Measurements from ENCODE around the gene STX8.

The STX8 gene

DNA sequence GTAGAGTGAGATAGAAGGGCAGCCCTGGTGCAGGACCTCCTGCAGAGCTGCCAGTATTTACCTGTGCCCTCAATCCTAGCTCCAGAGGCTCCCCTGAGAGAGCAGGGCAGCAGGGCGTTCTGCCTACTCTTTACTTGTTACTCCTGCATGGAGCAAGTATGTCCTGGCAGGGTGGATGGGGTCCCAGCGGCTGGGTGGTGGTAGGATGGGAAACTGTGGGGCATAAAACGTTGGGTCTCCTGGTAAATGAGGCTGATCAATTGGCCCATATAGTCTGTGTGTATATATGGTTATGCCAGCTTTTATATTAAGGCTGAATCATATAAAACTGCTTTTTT lies 362.3 kb downstream of the STX8 start:
- no peak overlapping the region for H3K4me3 ChIP-seq (ENCODE audit: low read depth, low read length)
- TF ChIP-seq, protein P1, sequence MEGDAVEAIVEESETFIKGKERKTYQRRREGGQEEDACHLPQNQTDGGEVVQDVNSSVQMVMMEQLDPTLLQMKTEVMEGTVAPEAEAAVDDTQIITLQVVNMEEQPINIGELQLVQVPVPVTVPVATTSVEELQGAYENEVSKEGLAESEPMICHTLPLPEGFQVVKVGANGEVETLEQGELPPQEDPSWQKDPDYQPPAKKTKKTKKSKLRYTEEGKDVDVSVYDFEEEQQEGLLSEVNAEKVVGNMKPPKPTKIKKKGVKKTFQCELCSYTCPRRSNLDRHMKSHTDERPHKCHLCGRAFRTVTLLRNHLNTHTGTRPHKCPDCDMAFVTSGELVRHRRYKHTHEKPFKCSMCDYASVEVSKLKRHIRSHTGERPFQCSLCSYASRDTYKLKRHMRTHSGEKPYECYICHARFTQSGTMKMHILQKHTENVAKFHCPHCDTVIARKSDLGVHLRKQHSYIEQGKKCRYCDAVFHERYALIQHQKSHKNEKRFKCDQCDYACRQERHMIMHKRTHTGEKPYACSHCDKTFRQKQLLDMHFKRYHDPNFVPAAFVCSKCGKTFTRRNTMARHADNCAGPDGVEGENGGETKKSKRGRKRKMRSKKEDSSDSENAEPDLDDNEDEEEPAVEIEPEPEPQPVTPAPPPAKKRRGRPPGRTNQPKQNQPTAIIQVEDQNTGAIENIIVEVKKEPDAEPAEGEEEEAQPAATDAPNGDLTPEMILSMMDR (IDR thresholded peaks at IDR 0.05; ENCODE audit: low read depth, low read length), result no peak

DNA sequence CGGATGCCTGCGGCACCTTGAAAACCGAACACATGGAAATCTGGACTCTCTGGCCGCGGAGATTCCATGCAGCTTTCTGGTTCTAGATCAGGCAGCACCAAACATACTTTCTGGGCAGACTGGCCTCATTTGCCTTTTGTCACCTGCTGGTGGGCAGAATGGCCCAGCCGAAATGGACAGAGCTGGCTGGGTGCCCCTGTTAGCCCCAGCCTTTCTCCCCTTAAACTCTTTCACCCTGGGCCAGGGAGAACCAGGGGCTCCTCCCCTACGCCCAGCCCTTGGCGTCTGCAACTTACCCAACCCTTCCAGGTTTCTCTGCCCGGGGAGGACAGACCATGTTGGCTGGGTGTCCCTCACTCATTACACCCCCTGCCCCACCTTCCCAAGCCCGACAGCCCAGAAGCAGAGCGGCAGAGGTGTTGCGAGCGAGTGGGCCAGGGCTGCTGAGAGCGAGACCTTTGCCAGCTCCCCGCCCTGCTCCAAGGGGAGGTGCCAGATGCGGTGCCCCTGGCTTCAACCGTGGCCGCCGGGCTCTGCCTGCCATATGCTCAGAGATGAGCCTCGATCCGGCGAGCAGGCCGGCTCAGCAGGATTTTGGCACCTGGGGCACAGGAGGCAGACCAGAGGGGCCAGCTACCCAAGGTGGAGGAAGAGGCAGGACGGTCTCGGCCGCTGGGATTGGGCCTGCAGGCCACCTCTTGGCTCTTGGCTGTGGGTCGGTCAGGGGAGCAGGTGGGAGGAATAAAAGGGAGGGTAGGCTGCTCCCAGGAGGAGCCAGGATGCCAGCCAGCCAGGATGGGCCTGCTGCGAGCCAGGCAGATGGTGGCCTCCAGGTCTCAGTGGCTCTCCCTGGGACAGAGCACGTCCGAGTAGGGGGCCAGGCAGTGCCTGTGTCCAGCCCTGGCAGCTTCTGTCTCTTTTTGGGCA lies 363.0 kb downstream of the STX8 start:
- TF ChIP-seq, protein P1 (IDR thresholded peaks at IDR 0.05; ENCODE audit: low read depth, low read length), result no peak
- H3K4me3 ChIP-seq (ENCODE audit: low read depth, low read length), result no peak overlapping the region

DNA sequence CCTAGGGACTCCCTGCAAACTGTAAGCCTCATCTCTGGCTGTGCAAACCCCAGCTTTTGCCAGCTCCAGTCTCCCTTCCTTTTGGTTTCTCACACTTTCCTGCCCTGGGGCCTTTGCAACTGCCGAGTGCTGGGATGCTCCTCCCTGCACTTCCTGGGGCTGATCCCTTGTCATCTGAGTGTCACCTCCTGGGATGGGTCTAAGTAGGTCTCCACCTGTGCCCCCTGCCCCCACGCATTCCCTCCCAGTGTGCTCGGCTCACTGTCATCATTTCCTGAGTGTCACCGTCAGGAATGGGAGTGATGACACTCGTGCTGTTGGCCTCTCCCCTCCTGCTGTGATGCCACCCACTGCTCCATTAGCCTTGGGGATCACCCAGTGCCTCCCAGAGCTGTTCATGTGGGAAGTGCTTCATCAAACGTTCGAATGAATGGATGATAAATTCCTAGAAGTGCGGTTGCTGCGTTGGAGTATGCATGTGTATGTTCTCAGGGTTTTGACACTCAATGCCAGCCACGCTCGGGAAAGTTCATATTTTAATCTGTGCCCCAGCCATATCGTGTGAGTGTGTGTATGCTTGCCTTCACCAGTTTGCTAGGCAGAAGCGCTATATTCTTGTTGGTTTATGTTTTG lies 364.4 kb downstream of the STX8 start:
- H3K4me3 ChIP-seq (ENCODE audit: low read depth, low read length), result no peak overlapping the region
- TF ChIP-seq, protein P1 (IDR thresholded peaks at IDR 0.05; ENCODE audit: low read depth, low read length), result no peak

DNA sequence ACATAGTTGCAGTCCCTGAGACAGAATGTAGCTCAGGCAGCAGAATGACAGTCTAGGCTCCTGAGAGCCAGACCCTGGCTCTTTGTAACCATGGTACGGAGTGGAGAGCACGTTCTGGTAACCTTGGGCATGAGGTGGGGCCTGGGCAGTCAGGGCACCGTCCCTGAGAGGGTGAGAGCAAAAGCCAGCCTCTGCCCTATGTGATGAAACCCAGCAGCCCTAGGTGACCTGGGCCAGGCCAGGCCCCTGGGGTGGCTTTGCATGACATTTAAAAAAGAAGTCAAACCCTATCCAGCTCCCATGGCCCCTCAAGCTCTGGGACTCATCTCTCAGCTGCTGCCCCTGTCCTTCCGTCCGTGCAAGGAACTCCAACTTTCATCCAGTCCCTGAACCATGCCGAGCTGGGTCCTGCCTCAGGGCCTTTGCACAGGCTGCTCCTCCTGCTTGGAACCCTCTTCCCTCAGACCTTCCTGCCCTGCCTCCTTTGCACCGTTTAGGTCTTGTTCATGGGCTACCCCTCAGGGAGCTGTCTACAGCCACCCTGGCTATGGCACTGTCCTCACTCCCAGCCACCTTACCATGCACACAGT lies 365.7 kb downstream of the STX8 start:
- no peak overlapping the region for H3K4me3 ChIP-seq (ENCODE audit: low read depth, low read length)
- TF ChIP-seq, protein P1 (IDR thresholded peaks at IDR 0.05; ENCODE audit: low read depth, low read length), result no peak

DNA sequence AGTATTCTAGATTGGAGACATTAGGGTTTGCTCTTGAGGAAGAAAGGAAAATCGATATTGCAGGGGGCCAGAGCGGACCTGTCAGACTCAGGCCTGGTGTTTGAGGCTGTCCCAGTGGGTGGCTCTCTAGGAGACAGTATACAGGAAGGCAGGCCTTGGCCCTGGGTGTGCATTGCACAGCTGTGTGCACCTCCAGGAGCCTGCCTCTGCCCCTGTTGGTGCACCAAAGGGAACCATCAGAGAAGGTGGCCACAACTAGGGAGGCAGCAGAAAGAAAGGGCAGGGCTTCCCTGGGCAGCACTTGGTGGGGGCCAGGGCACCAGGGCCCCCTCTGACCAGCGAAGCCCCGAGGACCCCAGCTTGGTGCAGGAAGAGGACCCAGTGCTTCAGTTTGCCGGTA lies 366.3 kb downstream of the STX8 start:
- TF ChIP-seq, protein P1 (IDR thresholded peaks at IDR 0.05; ENCODE audit: low read depth, low read length), result no peak
- no peak overlapping the region for H3K4me3 ChIP-seq (ENCODE audit: low read depth, low read length)

DNA sequence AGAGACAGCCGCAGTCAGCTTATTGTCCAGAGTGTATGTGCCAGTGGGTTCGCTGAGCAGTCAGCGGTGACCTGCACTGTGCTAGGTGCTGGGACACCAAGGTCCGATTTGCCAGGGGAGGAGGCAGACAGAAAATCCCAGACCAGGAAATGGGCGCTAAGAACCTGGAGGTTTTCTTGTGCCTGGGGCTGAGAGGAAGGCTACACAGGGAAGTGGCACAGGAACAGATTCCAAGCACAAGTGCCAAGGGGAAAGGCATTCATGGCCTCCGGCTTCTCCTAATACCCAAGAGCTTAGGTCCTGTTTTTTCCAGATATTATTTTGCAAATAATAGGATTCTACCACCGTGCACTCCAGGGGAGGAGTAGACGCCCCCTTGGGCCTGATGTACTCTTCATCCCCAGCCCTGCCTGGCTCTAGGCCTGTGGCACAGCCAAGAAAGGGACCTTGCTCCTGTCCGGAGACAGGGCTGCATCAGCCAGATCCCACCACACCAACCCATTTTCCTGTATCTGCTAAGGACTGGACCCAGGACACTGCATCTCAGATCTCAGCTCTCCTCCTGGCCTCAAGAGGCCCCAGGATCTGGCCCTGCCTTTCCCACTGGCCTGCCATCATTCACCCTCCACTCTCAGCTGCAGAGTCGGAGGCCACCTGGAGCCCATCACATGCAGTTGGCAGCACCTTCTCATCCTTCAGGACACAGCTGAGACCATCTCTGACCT lies 367.1 kb downstream of the STX8 start:
- TF ChIP-seq, protein P1 (IDR thresholded peaks at IDR 0.05; ENCODE audit: low read depth, low read length), result no peak
- H3K4me3 ChIP-seq (ENCODE audit: low read depth, low read length), result no peak overlapping the region
